GM12864 (cell line): ENCODE data around the gene RASSF4.

Source experiments
- DNase-seq: peaks from one replicate; pipeline ENCODE4 v3.0.0-alpha.2; 2011; ENCODE audit warnings: low read depth
- H3K4me3 ChIP-seq: 2 replicates; pipeline ENCODE4 v1.5.1; 2011; ENCODE audit warnings: mild to moderate bottlenecking, low read depth, low read length, control low read depth
- TF ChIP-seq, protein P1 (sequence below): IDR thresholded peaks from 2 replicates; pipeline ENCODE4 v1.5.1; 2011; ENCODE audit warnings: low read depth, mild to moderate bottlenecking, moderate library complexity, low read length, control low read depth, inconsistent platforms; ENCODE audit errors: missing control alignments

Gene RASSF4

DNA sequence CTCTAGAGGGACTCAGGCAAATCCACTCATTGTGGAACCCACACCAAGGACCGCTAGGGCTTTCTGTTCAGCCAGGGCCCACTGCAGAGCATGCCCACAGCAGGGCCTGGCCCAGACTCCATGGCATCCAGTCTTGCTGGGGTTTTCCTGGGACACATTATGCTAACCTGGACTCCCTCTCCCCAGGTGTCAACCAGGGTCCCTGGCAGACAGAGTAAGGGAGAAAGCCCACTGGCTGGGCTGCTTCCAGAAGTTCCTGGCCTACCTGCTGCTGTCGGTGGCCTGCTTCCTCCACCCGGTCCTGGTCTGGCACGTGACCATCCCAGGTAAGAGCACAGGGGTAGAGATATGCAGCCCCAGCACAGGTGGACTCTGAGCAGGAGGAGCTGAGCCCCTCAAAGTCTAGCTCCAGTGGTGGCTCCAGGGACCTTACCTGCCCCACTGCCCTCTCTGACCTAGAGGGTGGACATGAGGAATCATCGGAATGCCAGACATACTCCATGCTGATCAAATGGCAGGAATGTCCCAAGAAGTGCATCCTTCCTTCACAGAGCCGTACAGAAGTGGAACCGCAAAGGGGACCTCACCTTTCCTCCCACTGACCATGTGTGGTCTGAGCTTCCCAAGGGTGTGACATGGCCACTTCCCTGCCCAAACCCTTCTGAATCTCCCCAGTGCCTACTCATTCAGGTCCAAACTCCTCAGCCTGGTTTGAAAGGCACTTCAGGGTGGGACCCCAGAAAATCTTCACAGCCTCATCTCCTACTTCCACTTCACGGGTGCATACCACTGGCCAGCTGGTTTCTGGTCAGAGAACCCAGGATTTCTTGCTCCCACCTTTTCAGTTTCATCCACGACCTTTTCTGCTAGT lies 25.9 kb upstream of the RASSF4 start:
- TF ChIP-seq, protein P1, sequence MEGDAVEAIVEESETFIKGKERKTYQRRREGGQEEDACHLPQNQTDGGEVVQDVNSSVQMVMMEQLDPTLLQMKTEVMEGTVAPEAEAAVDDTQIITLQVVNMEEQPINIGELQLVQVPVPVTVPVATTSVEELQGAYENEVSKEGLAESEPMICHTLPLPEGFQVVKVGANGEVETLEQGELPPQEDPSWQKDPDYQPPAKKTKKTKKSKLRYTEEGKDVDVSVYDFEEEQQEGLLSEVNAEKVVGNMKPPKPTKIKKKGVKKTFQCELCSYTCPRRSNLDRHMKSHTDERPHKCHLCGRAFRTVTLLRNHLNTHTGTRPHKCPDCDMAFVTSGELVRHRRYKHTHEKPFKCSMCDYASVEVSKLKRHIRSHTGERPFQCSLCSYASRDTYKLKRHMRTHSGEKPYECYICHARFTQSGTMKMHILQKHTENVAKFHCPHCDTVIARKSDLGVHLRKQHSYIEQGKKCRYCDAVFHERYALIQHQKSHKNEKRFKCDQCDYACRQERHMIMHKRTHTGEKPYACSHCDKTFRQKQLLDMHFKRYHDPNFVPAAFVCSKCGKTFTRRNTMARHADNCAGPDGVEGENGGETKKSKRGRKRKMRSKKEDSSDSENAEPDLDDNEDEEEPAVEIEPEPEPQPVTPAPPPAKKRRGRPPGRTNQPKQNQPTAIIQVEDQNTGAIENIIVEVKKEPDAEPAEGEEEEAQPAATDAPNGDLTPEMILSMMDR, result no peak
- no peak for DNase-seq

DNA sequence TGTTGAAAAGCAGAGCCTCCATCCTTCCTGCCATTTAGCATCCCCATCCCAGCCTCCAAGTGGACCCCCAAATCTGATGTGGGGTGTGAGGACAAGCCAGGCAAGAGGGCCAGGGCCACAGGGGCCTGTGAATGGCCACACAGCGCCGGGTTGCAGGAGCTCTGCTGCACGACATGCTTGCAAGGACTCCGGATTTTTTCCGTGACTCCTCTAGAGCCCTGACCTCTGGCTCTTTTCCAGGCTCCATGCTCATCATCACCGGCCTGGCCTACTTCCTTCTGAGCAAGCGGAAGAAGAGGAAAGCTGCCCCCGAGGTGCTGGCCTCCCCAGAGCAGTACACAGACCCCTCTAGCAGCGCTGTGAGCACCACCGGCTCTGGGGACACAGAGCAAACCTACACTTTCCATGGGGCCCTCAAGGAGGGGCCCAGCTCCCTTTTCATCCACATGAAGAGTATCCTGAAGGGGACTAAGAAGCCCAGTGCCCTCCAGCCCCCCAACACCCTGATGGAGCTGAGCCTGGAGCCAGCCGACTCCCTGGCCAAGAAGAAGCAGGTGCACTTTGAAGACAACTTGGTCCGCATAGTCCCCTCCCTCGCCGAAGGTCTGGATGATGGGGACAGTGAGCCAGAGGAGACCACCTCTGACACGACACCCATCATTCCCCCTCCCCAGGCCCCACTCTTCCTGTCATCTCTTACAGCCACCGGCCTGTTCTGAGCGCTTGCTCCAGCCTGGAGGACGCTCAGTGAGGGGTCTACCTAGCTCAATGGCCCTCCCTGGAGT lies 25.0 kb upstream of the RASSF4 start:
- TF ChIP-seq, protein P1, result no peak
- no peak overlapping the region for H3K4me3 ChIP-seq
- DNase-seq, result no peak

More for the DNA sequence above, 25.9 kb upstream of the RASSF4 start:
- no peak overlapping the region for H3K4me3 ChIP-seq

DNA sequence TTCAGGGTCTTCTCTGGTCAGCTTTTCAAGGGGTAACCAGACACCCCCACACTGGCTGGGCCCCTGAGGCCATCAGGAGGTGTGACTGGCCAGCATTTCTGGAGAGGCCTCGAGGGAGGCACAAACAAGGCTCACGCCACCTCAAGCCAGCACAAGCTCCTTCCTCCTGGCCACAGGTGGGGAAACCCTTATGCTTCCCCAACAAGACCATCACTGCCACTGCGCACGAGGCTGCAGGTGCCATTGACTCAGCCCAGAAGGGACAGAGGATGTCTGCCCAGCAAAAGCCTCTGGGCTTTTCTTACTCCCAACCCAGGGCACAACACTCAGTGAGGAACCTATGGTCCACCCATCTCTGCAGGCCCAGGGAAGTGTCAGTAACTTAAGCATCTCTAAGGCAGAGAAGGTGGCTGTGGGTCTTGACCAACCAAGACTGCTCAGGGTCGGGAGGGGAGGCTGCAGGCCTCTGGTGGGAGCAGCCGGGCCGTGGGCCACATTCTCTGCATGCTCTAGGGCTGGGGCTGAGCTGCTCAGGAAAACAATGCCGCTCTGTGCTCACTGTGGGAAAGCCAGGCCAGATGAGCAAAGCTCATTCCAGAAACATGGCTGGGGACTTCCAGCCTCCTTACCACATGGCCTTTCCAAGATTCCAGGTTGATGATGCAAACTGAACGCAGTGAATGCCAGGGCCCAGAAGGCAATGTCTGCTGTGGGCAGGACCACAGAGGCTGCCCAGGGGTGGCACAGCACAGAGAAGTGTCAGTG lies 24.2 kb upstream of the RASSF4 start:
- TF ChIP-seq, protein P1, result no peak
- H3K4me3 ChIP-seq, result no peak overlapping the region
- no peak for DNase-seq

DNA sequence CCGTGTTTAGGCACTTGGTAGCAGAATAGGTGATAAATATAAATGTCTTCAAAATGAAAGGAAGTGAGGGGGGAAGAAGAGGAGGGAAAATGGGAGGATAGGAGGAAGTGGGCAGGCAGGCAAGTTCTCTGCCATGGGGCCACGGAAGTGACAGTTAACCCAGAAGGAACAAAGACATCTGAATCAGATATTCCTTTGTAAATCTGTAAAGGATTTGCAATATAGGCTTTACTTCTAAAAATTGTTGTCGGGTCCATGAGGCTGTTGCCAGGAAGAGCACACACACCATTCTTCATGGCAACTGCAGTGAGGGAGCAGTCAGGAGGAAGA lies 23.7 kb upstream of the RASSF4 start:
- no peak overlapping the region for H3K4me3 ChIP-seq
- TF ChIP-seq, protein P1, result no peak
- DNase-seq, result no peak

DNA sequence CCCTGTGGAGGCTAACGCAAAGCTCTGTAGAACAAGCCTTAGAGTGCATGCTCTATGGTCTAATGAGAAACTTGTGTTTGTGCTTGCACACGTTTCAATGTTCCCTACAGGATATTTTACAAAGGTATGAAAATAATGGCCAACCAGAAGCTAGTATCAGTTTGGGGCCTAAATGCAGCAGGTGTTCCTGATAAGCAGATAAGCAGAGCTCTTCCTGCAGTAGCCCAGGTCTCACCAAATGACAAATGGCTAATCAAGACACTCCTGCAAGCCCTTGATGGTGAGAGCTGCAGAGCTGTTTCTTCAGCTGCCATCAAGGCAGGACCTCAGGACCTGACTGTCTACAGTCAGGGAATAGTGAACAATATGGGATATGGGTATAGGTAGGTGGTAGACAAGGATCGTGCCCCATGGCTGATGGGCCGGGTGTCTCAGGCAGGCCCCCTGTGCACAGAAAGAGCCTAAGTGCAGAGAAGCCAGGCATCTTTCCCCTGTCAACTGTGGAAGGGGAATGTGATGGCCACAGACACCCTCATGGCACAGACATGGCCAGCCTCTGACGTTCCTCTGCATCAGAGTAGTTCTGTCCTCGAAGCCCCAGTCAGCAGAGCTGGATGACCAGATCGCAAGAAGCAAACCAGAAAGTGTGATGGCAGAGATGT lies 23.2 kb upstream of the RASSF4 start:
- no peak for DNase-seq
- TF ChIP-seq, protein P1, result no peak
- H3K4me3 ChIP-seq, result no peak overlapping the region

DNA sequence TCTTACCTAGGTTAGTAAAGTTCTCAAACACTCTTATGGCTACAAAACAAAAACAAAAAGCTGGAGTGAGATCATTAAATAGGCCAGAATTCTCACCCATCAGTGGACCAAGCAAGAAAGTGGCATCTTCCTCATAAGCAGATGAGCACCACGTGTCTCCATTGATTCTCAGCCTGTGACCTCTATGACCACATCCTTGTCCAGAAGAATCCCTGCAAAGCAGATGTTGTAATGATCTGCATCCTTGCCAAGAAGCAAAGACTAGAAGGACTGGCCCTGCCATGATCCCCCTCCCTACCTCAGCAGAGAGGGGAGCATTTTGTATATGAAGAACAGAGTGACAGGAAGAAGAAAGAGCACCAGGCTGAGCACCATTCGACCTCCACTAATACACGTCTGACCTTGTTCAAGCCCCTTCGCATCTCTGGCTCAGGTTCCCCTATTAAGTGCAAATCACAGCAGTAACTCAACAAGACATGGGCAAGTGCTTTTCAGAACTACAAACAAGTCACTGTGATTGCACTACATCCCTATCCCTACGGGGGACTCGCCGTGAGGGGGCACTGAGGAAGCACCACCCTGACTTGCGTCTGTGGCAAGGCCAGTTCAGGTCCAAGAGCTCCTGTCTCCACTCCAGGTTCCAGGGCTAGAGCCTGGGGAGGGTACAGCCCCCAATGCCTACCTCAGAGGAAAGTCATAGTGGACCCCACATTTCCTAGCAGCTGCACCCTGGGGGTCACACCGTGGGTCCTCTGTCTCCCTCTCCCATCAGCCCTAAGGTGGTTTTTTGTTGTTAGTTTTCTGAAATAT lies 22.2 kb upstream of the RASSF4 start:
- DNase-seq, result no peak
- TF ChIP-seq, protein P1, result no peak
- H3K4me3 ChIP-seq, result no peak overlapping the region
